HG03095 (cell line): Measurements from ENCODE around the gene RRP1B.
"Not testable (repeated sequence)": the region's sequence is repeated elsewhere in the genome, so short reads cannot be mapped to it uniquely, and the experiment has no call there.

Experiments
- ATAC-seq: cut with Tn5 transposase; IDR thresholded peaks from one replicate; pipeline ENCODE4 v1.9.1; 2021; ENCODE audit warnings: moderate library complexity; ENCODE audit not compliant: unreplicated experiment

Gene RRP1B

DNA sequence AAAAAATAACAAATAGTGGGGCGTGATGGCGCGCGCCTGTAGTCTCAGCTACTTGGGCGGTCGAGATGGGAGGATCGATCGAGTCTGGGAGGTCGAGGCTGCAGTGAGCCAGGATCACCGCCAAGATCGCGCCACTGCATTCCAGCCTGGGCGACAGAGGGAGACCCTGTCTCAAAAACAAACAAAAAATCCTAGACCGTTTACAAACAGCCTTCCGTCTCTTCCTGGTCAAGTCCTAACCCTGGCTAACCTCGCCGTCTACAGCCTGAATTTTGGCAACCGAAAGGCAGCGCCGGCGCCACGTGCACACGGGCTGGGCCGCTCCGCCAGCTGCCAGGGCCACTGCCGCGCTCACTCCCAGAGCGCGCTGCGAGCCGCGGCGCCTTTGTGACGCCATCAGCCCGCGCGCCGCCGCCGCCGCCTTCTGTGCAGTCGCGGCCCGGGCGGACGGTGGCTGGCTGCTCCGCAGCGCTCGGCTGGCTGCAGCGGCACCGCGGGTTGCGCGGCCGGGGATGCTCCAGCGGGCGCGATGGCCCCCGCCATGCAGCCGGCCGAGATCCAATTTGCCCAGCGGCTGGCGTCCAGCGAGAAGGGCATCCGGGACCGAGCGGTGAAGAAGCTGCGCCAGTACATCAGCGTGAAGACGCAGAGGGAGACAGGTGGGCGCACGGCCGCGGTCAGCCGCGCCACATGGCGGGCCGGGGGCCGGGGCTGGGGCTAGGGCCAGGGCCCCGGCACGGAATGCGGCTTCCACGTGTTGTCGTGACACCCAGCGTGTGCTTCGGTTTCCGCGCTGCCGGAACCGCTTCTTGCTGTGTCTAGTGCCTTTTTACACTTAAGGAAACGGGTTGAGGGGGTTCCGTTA, at the start of gene RRP1B, which contains the start of gene HSF2BP:
Gene RRP1B (plus strand): TSS at position 425 of the 865 bp plus-strand sequence. CDS start 105 bp downstream, at position 530.
Gene HSF2BP (minus strand): TSS at position 353 of the 865 bp plus-strand sequence. CDS start 1,392 bp downstream, outside the sequence.
- no peak for ATAC-seq

- ATAC-seq: no peak
Measured at GRCh38 chr21:43611598-43612369, 47.6 kb upstream of the RRP1B start.

- ATAC-seq: no peak
Measured at GRCh38 chr21:43613755-43614638, 45.4 kb upstream of the RRP1B start.

GRCh38 chr21:43614839-43615238, 44.5 kb upstream of the RRP1B start:
- ATAC-seq: no peak

- ATAC-seq: not testable (repeated sequence)
Measured at GRCh38 chr21:43616861-43617260, 42.5 kb upstream of the RRP1B start.

DNA sequence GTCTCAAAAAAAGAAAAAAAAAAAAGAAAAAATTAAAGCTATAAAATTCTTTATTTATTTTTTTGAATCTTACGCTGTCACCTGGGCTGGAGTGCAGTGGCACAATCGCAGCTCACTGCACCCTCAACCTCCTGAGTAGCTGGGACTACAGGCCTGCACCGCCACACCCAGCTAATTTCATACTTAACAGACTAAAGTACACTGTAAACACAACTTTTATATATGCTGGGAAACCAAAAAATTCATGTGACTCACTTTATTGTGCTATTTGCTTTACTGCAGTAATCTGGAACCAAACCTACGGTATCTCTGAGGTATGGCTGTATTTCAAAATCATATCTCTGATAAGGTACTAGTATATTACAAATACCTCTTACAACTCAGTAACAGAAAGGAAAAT, 40.4 kb upstream of the RRP1B start:
- ATAC-seq: no peak

DNA sequence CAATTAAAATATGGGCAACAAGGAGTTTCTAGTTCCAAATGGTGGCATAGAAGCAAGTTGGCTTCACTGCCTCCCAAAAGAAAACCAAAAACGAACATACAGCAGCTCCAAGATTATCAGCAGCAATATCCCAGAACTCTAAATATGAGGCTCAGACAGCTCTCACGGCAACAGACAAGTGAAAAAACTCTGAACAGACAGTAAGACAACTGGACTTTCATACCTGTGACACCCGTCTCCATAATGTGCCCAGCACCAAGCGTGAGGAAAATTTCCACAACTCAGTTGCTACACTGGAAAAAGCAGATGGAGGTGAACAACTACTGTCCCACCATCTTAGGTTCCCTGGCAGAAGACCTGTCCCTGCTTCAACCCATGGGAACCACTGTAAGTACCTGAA, 40.0 kb upstream of the RRP1B start:
- no peak for ATAC-seq

DNA sequence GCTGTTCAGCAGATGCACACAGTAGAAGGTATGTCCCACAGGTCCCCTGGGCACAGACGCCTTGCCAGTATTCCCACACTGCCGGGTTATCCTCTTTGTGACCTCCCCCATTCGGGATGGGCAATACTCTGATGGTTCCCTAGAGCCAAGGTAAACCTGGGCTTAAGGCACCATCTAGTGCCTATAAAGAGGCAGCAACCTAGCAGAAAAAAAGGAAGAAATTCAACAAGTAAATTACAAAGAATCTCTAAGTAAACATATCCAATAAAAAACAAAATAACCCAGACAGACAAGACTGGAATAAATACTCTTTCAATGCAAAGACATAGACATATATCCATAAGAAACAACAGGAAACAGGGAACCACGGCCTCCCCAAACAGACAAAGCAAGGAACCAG, 39.5 kb upstream of the RRP1B start:
- no peak for ATAC-seq

- ATAC-seq: no peak
Measured at GRCh38 chr21:43622796-43623195, 36.6 kb upstream of the RRP1B start.

DNA sequence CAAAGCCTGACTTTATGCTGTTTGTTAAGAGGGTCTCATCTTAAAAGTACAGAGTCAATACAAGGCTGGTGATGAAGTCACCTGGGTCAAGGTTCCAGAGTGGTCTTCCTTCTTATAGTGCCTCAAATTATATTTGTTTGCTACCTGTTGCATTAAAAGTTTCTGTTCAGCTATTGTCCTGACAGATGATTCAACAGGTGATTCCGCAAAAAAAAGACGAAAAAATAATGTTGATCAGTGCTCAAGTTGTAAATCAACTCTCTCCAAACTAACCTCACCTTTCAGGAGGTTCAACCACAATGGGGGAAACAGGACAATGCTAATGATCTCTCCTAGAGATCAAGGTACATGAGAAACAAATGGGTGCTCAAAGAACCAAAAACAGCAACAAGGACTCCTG, 35.8 kb upstream of the RRP1B start:
- no peak for ATAC-seq

GRCh38 chr21:43624339-43624738, 35.0 kb upstream of the RRP1B start:
- no peak for ATAC-seq

DNA sequence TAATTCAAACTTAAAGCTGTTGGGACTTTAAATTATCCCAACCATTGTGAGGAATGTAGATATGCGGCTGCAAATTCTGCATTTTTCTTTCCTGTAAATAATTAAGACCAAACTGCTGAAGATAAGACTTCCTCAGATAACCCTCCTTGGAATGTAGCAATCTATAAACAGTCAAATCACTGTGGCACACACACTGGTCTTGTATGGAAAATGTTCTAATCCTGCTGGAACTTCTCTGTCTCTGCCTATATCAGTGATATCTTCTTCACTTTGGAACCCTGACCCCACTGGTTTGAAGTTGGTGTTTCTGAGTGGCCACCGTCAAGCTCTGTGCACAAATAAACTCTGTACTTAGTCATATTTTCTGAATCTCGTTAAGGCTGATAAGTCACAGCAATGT, 33.0 kb upstream of the RRP1B start:
- ATAC-seq: no peak

DNA sequence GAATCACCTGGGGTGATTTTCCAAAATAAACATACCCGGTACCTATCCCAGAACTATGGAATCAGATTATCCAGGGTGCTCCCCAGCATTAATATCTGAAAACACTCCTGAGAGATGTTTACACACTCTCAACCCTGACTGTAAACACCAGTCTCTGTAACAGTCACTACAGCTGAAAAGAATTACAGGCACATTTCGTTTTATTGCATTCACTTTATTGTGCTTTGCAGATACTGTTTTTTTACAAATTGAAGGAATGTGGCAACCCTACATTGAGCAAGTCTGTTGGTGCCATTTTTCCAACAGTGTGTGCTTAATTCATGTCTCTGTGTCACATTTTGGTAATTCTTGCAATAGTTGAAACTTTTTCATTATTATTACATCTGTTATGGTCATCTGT, 31.8 kb upstream of the RRP1B start:
- ATAC-seq: no peak

DNA sequence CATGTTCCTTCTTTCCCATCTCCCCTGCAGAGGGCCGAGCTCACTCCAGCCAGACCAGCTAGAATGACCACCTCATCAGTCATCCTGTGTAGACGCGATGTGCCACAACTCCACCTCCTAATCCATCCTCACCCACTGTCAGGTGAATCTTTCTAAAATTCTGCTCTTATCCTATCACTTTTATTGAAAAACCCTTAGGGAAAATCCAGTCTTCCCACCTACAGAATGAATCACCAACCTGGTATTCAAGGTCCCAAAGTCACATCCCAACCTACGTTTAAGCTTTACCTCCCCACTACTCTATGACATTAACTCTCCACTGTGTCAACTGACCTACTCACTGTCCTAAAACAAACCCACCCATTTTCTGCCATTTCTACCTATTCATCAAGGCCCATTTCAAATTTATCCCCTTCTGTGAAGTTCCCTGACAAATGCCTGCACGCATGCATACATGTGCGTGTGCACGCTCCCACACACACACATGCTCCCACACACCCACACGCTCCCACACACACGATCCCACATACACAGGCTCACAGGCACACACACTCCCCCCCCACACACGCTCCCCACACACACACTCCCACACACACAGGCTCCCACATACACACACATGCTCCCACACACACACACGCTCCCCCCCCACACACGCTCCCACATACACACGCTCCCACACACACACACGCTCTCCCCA, 27.8 kb upstream of the RRP1B start:
- ATAC-seq: no peak

DNA sequence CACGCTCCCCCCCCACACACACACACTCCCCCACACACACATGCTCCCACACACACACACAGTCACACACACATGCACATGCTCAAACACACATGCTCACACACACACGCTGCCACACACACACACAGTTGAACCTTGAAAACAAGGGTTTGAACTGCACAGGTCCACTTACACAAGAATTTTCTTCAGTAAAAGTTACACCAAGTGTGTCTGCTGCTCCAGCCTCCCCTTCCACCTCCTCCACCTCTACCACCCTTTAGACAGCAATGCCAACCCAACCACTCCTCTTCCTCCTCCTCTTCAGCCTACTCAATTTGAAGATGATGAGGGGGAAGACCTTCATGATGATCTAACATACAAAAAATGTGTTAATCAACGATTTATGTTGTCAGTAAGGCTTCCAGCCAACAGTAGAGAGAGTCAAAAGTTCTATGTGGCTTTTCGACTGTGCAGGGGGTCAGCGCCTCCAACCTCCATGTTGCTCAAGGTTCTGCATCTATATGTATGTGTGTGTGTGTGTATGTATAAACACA, 26.9 kb upstream of the RRP1B start:
- ATAC-seq: no peak

- ATAC-seq: no peak
Measured at GRCh38 chr21:43634618-43635017, 24.7 kb upstream of the RRP1B start.

DNA sequence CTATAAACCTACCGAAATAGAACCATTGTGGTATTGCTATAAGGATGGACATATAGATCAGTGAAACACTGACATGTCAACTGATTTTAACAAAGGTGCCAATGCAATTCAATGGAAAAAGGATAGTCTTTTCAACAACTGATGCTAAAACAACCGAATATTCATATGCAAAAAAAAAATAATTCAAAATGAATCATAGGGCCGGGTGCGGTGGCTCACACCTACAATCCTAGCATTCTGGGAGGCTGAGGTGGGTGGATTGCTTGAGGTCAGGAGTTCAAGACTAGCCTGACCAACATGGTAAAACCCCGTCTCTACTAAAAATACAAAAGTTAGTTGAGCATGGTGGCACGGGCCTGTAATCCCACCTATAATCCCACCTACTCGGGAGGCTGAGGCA, 23.9 kb upstream of the RRP1B start:
- ATAC-seq: no peak

GRCh38 chr21:43637530-43638158, 21.7 kb upstream of the RRP1B start:
- ATAC-seq: no peak

- ATAC-seq: no peak
Measured at GRCh38 chr21:43639470-43640353, 19.6 kb upstream of the RRP1B start.
